SU-DHL-6 (cell line): Measurements from ENCODE around the gene UCN2.

Source experiments
- EZH2phosphoT487 ChIP-seq: fragments of 200-600 bp; sonication (generic), shearing (Covaris generic); conservative IDR thresholded peaks from 2 replicates; pipeline ENCODE4 v1.6.1; 2018; ENCODE audit warnings: mild to moderate bottlenecking, antibody characterized with exemption, low read length, moderate library complexity, mixed read lengths
- TF ChIP-seq, protein P1 (sequence below): fragments of 200-600 bp; sonication (generic); IDR thresholded peaks from one replicate; pipeline ENCODE4 v1.5.1; 2017; ENCODE audit warnings: antibody characterized with exemption, mild to moderate bottlenecking, low read length, moderate library complexity; ENCODE audit not compliant: insufficient read depth, poor library complexity, severe bottlenecking

DNA sequence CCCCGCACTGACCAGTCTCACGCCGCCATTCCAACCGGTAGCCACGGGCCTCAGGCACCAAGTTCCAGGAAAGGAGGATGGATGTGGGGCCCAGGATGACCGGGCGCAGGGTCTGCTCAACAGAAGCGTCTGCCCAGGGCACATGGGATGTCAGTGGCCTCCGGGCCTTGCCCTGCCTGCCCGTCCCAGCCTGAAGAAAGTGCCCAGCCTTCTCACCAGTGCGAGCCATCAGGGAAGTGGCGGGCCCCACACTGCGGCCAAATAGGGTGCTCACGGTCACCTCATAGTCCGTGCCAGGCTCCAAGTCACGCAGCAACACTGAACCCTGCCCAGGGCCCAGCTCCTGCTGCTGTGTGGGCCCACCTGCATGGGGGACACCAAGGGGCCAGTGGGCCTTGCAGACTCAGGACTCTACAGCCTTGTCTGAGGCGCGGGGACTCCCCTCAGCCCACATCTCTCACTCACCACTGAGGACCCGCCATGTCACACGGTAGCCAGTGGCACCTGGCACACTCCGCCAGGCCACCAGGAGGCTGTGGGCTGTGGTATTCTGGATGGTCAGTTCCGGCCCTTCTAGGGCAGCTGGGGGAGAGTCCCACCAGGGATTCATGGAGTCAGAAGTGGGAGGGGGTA lies 28.4 kb upstream of the UCN2 start:
- TF ChIP-seq, protein P1, sequence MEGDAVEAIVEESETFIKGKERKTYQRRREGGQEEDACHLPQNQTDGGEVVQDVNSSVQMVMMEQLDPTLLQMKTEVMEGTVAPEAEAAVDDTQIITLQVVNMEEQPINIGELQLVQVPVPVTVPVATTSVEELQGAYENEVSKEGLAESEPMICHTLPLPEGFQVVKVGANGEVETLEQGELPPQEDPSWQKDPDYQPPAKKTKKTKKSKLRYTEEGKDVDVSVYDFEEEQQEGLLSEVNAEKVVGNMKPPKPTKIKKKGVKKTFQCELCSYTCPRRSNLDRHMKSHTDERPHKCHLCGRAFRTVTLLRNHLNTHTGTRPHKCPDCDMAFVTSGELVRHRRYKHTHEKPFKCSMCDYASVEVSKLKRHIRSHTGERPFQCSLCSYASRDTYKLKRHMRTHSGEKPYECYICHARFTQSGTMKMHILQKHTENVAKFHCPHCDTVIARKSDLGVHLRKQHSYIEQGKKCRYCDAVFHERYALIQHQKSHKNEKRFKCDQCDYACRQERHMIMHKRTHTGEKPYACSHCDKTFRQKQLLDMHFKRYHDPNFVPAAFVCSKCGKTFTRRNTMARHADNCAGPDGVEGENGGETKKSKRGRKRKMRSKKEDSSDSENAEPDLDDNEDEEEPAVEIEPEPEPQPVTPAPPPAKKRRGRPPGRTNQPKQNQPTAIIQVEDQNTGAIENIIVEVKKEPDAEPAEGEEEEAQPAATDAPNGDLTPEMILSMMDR = no peak
- TF ChIP-seq EZH2phosphoT487 = no peak
